Erythroblast (primary cell): ENCODE data around the gene SEPTIN8.

Experiments
- GATA1 ChIP-seq: IDR thresholded peaks from 2 replicates; pipeline ENCODE4 v1.6.1; 2011; ENCODE audit warnings: low read depth, mild to moderate bottlenecking, control low read depth, low read length, moderate library complexity
- POLR2A ChIP-seq: IDR thresholded peaks from 2 replicates; pipeline ENCODE4 v1.6.1; 2011; ENCODE audit warnings: mild to moderate bottlenecking, low read length

DNA sequence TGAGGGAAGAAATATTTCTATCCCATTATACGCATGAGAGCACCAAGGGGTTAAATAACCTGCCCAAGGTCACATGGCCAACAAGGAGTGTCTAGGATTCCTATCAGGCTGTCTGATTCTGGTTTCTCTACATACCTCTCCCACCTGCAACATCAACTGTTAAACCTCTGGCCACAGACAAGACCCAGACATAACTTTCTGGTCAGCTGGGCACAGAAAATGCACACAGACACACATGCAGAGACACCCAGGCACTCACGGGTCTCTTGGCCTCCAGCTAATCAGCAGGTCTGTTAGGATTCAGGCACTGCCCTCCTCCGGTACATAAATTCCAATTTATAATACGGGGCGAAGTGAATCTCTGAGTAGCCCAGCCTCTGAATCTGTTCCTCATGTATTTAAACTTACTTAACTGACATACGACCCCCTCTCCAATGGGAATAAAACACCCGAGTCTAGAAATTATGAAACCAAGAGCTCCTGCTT is 1.5 kb downstream of the SEPTIN8 start:
- TF ChIP-seq POLR2A (no peak), GATA1 (no peak)
